HepG2 (cell line): Measurements from ENCODE around the gene PFKP. TPM values are rescaled to one million over a fixed set of nuclear protein-coding genes. Genes with fewer than 3 reads are reported as not detected.

ENCODE experiments used
- ATAC-seq: fragments of 200-7000 bp; cut with Tn5 transposase; 3 replicates; pipeline ENCODE4 v1.9.1; 2020; ENCODE audit warnings: mild to moderate bottlenecking, moderate library complexity
- BruUV-seq: library from RNA; stranded (reverse); fragments of 400-500 nt; replicated peaks from 2 replicates; lab custom pipeline; 2021; lab: Mats Ljungman, UMichigan
- CTCF ChIA-PET: fragments of 300-600 bp; formaldehyde crosslinking; extraction: SDS; loops from one replicate; lab custom pipeline; 2021; ENCODE audit warnings: low total read pairs, inconsistent platforms, low intra/inter-chr PET ratio; lab: Yijun Ruan, JAX
- POLR2A ChIA-PET: fragments of 350-600 bp; sonication (Branson Sonifier 250); formaldehyde crosslinking; loops from one replicate; lab custom pipeline; 2020; ENCODE audit warnings: antibody characterized with exemption, inconsistent platforms; lab: Yijun Ruan, JAX
- DNase-seq: peaks from one replicate; pipeline ENCODE4 v3.0.0-alpha.2; 2015; ENCODE audit warnings: low spot score
- FAIRE-seq: peaks from 3 replicates; lab custom pipeline; 2011; peaks lifted over from hg19 to GRCh38; lab: Jason Lieb, UNC
- H2AFZ ChIP-seq: one replicate; pipeline ENCODE4 v1.6.1; 2011; ENCODE audit warnings: low read length, inconsistent platforms
- H3K27ac ChIP-seq: fragments of 300-600 bp; 3 replicates; pipeline ENCODE4 v1.8.0; 2011; ENCODE audit warnings: mixed run types, mild to moderate bottlenecking, mixed read lengths, low read length, inconsistent platforms; ENCODE audit not compliant: insufficient read depth; ENCODE audit errors: extremely low read length
- H3K27me3 ChIP-seq, 2 experiments: fragments of 200-600 bp in 1 of 2; 2 replicates in 1 of 2; 3 replicates in 1 of 2; pipeline versions ENCODE4 v1.6.0 to v1.8.0; 2011; ENCODE audit warnings: low read length in 2 of 2, mild to moderate bottlenecking in 2 of 2, moderate library complexity in 2 of 2, inconsistent platforms in 1 of 2; ENCODE audit not compliant: insufficient read depth in 2 of 2, control insufficient read depth in 1 of 2
- H3K36me3 ChIP-seq, 2 experiments: fragments of 200-600 bp in 1 of 2; replicated peaks in 1 of 2; 2 replicates in 1 of 2; 3 replicates in 1 of 2; pipeline versions ENCODE4 v1.5.1 to v1.8.0; 2011; ENCODE audit warnings: low read length in 2 of 2, inconsistent platforms in 1 of 2; ENCODE audit not compliant: insufficient read depth in 2 of 2, control insufficient read depth in 1 of 2
- H3K4me1 ChIP-seq: 2 replicates; pipeline ENCODE4 v1.5.1; 2012; ENCODE audit warnings: low read length, inconsistent platforms; ENCODE audit not compliant: insufficient read depth
- H3K4me2 ChIP-seq: 2 replicates; pipeline ENCODE4 v1.6.0; 2011; ENCODE audit warnings: low read depth, low read length, inconsistent platforms
- H3K4me3 ChIP-seq, 3 experiments: fragments of 200-600 bp in 1 of 3; sonication (generic), shearing (Covaris generic) in 1 of 3; replicated peaks in 1 of 3; 2 replicates each; pipeline ENCODE4 v1.5.1; 2011 to 2016; ENCODE audit warnings: low read length in 3 of 3, inconsistent platforms in 2 of 3, low read depth in 2 of 3, mild to moderate bottlenecking in 2 of 3, control low read depth in 1 of 3, mixed read lengths in 1 of 3; ENCODE audit not compliant: insufficient read depth in 1 of 3
- H3K79me2 ChIP-seq: one replicate; pipeline ENCODE4 v1.6.1; 2011; ENCODE audit warnings: low read length, inconsistent platforms; ENCODE audit not compliant: insufficient read depth
- H3K9ac ChIP-seq: 2 replicates; pipeline ENCODE4 v1.6.0; 2011; ENCODE audit warnings: mild to moderate bottlenecking, low read depth, low read length, inconsistent platforms; ENCODE audit not compliant: insufficient read depth
- H3K9me3 ChIP-seq: 2 replicates; pipeline ENCODE4 v1.5.1; 2012; ENCODE audit warnings: mild to moderate bottlenecking, low read length
- H4K20me1 ChIP-seq: 2 replicates; pipeline ENCODE4 v1.6.0; 2011; ENCODE audit warnings: inconsistent platforms, mild to moderate bottlenecking, low read length, moderate library complexity; ENCODE audit not compliant: insufficient read depth
- AHR ChIP-seq: IDR thresholded peaks from 2 replicates; pipeline ENCODE4 v1.6.1; 2018; ENCODE audit warnings: missing genetic modification reagents, missing compliant biosample characterization
- ATF6 ChIP-seq: sonication (generic); formaldehyde crosslinking; conservative IDR thresholded peaks from 2 replicates; pipeline ENCODE4 v1.4.0; 2020; ENCODE audit warnings: missing genetic modification reagents
- CBX1 ChIP-seq: IDR thresholded peaks from one replicate; pipeline ENCODE4 v1.6.1; 2016; ENCODE audit warnings: antibody characterized with exemption, low read depth
- NFAT5 ChIP-seq: sonication (generic); formaldehyde crosslinking; IDR thresholded peaks from 2 replicates; pipeline ENCODE4 v1.4.0; 2020; ENCODE audit warnings: missing genetic modification reagents
- REXO4 ChIP-seq: sonication (generic); formaldehyde crosslinking; IDR thresholded peaks from 2 replicates; pipeline ENCODE4 v1.8.0; 2022; ENCODE audit warnings: missing genetic modification reagents, mild to moderate bottlenecking, borderline replicate concordance
- TFDP1 ChIP-seq: IDR thresholded peaks from 2 replicates; pipeline ENCODE4 v1.6.1; 2016; ENCODE audit warnings: missing compliant biosample characterization, missing genetic modification reagents, borderline replicate concordance
- ZBTB7B ChIP-seq: sonication (generic); formaldehyde crosslinking; IDR thresholded peaks from 2 replicates; pipeline ENCODE4 v1.4.0; 2020; ENCODE audit warnings: missing genetic modification reagents
- ZMAT3 ChIP-seq: sonication (generic); formaldehyde crosslinking; conservative IDR thresholded peaks from 2 replicates; pipeline ENCODE4 v1.7.0; 2021; ENCODE audit warnings: missing genetic modification reagents
- ZNF124 ChIP-seq: sonication (generic); formaldehyde crosslinking; IDR thresholded peaks from 2 replicates; pipeline ENCODE4 v1.4.0; 2020; ENCODE audit warnings: missing genetic modification reagents
- ZNF350 ChIP-seq: sonication (generic); formaldehyde crosslinking; IDR thresholded peaks from 2 replicates; pipeline ENCODE4 v1.4.0; 2020; ENCODE audit warnings: mild to moderate bottlenecking, low read depth, missing genetic modification reagents, borderline replicate concordance
- ZNF629 ChIP-seq: sonication (generic); formaldehyde crosslinking; conservative IDR thresholded peaks from 2 replicates; pipeline ENCODE4 v1.5.0; 2020; ENCODE audit warnings: missing genetic modification reagents
- WGBS: methylation state at CpG from one replicate; pipeline ENCODE4 v1.1.6; 2017; ENCODE audit warnings: low lambda C conversion rate; 5-methylcytosine and 5-hydroxymethylcytosine counted together
- in situ Hi-C: cut with HindIII; loops from 2 replicates; pipeline ENCODE4 v1.10.0; 2017; ENCODE audit warnings: low pct_unique_long_range_greater_than_20kb; ENCODE audit not compliant: extremely low pct_ligation_motif_present
- intact Hi-C: fragments of 100-400 bp; cut with micrococcal nuclease; formaldehyde crosslinking; loops from one replicate; pipeline ENCODE4 v1.10.0; 2022; ENCODE audit not compliant: unreplicated experiment
- polyA plus RNA-seq, 8 experiments: library from polyadenylated mRNA; depleted of rRNA in 3 of 8; stranded (reverse) in 7 of 8; unstranded in 1 of 8; fragments of >200 nt; fragmentation: Illumina TruSeq in 4 of 8; extraction: Trizol in 4 of 8; gene quantifications; 2 replicates each; pipeline versions ENCODE4 v1.2.1 to v1.2.3, GENCODE V29; 2011 to 2016; ENCODE audit warnings: low read depth in 4 of 8, missing spikeins in 1 of 8, mixed read lengths in 1 of 8; ENCODE audit not compliant: insufficient read depth in 1 of 8
- total RNA-seq, 5 experiments: library from RNA; depleted of rRNA; stranded (reverse); fragments of >200 nt; fragmentation: Illumina TruSeq; extraction: Trizol; gene quantifications; 2 replicates each; pipeline ENCODE4 v1.2.3, GENCODE V29; 2016; ENCODE audit warnings: low read depth in 1 of 5
- TF ChIP-seq, protein P1 (sequence below): sonication (generic); formaldehyde crosslinking; IDR thresholded peaks from 2 replicates; pipeline ENCODE4 v1.4.0; 2020; ENCODE audit warnings: missing genetic modification reagents
- TF ChIP-seq, protein P2 (sequence below): sonication (generic); formaldehyde crosslinking; conservative IDR thresholded peaks from 2 replicates; pipeline ENCODE4 v1.5.0; 2020; ENCODE audit warnings: missing genetic modification reagents

The PFKP gene
- total and polyA plus RNA-seq, 2 of the 13 experiments (the other 11 are each of a cell fraction or from before 2014, with no cell fraction given): 0.80 to 2.4 TPM

DNA sequence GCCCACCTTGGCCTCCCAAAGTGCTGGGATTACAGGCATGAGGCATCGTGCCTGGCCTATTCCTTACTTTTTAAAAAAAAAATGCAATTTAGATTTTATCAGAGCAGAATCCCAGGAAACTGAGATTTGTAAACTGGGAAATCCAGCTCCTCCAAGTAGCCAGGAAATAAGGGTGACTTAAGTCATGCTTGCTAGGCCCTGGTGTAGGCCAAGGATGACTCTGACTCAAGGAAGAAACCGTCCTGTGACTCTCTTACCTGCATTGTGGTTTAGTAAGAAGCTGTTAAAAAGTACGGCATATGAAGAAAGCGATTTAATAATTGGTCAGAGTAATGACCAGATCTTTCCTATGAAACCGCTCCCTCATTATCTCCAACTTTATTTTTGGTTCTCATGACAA lies 10.2 kb downstream of the PFKP start:
- in situ Hi-C loops (no loop called here), intact Hi-C loops (no loop called here)
- H3K4me1 ChIP-seq: peaks cover 12% of the 10 kb centered on the region
- no peaks in the 10 kb centered on the region for H3K79me2 ChIP-seq
- no peak overlapping the region for H2AFZ ChIP-seq
- ChIA-PET POLR2A (no interaction called here), CTCF (no interaction called here)
- no TSS peak for BruUV-seq
- H3K27me3 ChIP-seq: no peaks in the 10 kb centered on the region
- no peak for ATAC-seq
- H3K36me3 ChIP-seq: no peaks in the 10 kb centered on the region
- no peaks in the 10 kb centered on the region for H3K9me3 ChIP-seq
- FAIRE-seq: no peak
- no peak overlapping the region for H3K4me3 ChIP-seq
- 76% methylated on average over 5 of the region's 5 CpGs for WGBS
- no peak overlapping the region for H3K4me2 ChIP-seq
- H3K27ac ChIP-seq: no peak overlapping the region
- no peak overlapping the region for H3K9ac ChIP-seq
- DNase-seq: no peak
- H4K20me1 ChIP-seq: no peaks in the 10 kb centered on the region
- no peak for TF ChIP-seq ZNF124 (CRISPR knock-in tag)
- TF ChIP-seq ZBTB7B (CRISPR knock-in tag): no peak
- no peak for TF ChIP-seq ATF6 (CRISPR knock-in tag)
- TF ChIP-seq ZNF629 (CRISPR knock-in tag): no peak
- no peak for TF ChIP-seq AHR (CRISPR knock-in tag)
- no peak for TF ChIP-seq TFDP1 (CRISPR knock-in tag)
- TF ChIP-seq NFAT5: no peak
- no peak for TF ChIP-seq REXO4 (CRISPR knock-in tag)
- no peak for TF ChIP-seq ZNF350
- no peak for TF ChIP-seq ZMAT3 (CRISPR knock-in tag)
- TF ChIP-seq, protein P1, sequence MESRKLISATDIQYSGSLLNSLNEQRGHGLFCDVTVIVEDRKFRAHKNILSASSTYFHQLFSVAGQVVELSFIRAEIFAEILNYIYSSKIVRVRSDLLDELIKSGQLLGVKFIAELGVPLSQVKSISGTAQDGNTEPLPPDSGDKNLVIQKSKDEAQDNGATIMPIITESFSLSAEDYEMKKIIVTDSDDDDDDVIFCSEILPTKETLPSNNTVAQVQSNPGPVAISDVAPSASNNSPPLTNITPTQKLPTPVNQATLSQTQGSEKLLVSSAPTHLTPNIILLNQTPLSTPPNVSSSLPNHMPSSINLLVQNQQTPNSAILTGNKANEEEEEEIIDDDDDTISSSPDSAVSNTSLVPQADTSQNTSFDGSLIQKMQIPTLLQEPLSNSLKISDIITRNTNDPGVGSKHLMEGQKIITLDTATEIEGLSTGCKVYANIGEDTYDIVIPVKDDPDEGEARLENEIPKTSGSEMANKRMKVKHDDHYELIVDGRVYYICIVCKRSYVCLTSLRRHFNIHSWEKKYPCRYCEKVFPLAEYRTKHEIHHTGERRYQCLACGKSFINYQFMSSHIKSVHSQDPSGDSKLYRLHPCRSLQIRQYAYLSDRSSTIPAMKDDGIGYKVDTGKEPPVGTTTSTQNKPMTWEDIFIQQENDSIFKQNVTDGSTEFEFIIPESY (CRISPR knock-in tag): no peak
- no peak for TF ChIP-seq CBX1
- TF ChIP-seq, protein P2, sequence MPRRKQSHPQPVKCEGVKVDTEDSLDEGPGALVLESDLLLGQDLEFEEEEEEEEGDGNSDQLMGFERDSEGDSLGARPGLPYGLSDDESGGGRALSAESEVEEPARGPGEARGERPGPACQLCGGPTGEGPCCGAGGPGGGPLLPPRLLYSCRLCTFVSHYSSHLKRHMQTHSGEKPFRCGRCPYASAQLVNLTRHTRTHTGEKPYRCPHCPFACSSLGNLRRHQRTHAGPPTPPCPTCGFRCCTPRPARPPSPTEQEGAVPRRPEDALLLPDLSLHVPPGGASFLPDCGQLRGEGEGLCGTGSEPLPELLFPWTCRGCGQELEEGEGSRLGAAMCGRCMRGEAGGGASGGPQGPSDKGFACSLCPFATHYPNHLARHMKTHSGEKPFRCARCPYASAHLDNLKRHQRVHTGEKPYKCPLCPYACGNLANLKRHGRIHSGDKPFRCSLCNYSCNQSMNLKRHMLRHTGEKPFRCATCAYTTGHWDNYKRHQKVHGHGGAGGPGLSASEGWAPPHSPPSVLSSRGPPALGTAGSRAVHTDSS (CRISPR knock-in tag): no peak
